Measurements from ENCODE around the gene TTPAL.

Gene TTPAL

DNA sequence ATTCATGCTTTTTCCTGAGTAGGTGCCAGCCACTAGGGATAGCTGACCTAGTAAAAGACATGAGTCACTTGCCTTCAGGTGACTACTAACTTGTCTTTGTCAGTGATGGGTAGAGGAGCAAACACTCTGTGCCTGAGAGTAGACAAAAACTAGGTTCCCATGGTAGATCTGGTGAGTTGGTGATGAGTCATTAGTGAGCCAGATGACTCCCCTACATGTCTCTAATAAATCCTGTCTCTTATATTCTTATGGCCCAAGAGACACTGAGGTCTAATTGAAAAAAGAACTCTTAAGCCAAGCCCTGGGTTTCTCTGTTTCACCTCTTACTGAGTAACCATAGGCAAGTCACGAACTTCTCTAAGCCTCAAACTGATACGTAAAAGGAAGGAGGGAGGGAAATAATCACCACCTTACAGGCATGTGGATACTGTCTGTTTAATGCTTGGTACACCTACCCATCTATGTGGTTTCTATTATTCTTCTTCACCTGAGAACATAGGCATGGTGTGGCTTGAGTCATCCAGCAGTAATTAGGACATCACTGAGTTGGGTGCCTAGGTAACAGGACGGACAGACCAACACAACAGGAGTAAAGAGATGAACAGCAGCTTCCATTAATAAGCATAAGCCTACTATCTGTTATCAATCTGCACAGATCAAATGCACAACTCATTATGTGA is 20.3 kb downstream of the TTPAL start:
- Histone ChIP-seq H3K9ac (ENCODE audit: low read depth in 1 of 2, low read length in 2 of 2) (no peak overlapping the region), H3K9me3 (ENCODE audit: control insufficient read depth in 1 of 2, low read length in 2 of 2) (no peaks in the 10 kb centered on the region), H3K27me3 (ENCODE audit: control insufficient read depth in 1 of 2, insufficient read depth in 2 of 2, low read length in 2 of 2) (no peaks in the 10 kb centered on the region), H3K4me1 (ENCODE audit: control insufficient read depth in 1 of 2, insufficient read depth in 2 of 2, low read length in 2 of 2) (no peaks in the 10 kb centered on the region), H3K36me3 (ENCODE audit: control insufficient read depth in 1 of 2, insufficient read depth in 2 of 2, low read length in 2 of 2) (peaks cover 44 to 81% of the 10 kb centered on the region in 2 donors), H3K4me3 (ENCODE audit: low read depth in 1 of 2, low read length in 2 of 2) (no peak overlapping the region), H3K27ac (ENCODE audit: low read depth, low read length) (no peak overlapping the region)

DNA sequence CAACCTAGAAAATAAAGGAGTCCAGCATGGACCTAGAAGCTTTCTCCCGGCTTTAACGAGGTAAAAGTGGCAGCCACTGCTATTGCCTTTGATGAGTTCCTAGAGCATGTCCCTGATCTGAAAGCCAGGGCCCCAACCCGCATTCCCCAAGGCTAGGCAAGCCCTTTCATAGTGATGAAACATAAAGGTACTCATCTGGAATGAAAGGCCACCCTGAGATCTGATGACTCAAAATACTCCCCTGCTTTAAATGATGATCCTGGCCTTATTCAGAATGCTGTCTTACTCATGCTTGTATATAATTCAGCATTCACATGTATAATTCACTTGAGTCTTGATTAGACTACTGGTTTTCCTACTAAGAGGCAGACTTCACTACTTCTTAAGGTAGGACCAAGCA is 21.3 kb downstream of the TTPAL start:
- no peaks in the 10 kb centered on the region for H3K27me3 ChIP-seq (ENCODE audit: control insufficient read depth in 1 of 2, insufficient read depth in 2 of 2, low read length in 2 of 2)
- no peak overlapping the region for H3K9ac ChIP-seq (ENCODE audit: low read depth in 1 of 2, low read length in 2 of 2)
- H3K4me1 ChIP-seq (ENCODE audit: control insufficient read depth in 1 of 2, insufficient read depth in 2 of 2, low read length in 2 of 2): no peaks in the 10 kb centered on the region
- no peak overlapping the region for H3K4me3 ChIP-seq (ENCODE audit: low read depth in 1 of 2, low read length in 2 of 2)
- H3K36me3 ChIP-seq (ENCODE audit: control insufficient read depth in 1 of 2, insufficient read depth in 2 of 2, low read length in 2 of 2): peaks cover 51 to 82% of the 10 kb centered on the region in 2 donors
- H3K27ac ChIP-seq (ENCODE audit: low read depth, low read length): no peak overlapping the region
- no peaks in the 10 kb centered on the region for H3K9me3 ChIP-seq (ENCODE audit: control insufficient read depth in 1 of 2, low read length in 2 of 2)

DNA sequence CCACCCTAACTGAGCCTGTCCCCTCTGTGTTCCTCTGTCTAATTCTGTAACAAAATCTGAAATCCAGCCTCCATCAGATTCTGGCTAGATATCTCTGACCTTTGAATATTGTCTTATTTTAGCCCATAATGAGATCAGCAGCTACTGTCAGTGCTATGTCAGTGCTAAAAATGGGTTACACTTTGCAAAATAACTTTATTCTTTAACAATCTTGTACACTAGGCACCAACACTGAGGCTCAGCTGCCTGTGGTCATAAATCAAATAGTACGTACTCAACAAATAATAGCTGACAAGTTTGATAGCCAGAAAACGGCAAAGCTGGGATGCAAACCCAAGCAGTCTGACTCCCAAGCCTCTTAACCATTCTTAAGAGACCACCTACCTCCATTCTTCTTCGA is 22.1 kb downstream of the TTPAL start:
- no peaks in the 10 kb centered on the region for H3K4me1 ChIP-seq (ENCODE audit: control insufficient read depth in 1 of 2, insufficient read depth in 2 of 2, low read length in 2 of 2)
- no peaks in the 10 kb centered on the region for H3K9me3 ChIP-seq (ENCODE audit: control insufficient read depth in 1 of 2, low read length in 2 of 2)
- H3K27me3 ChIP-seq (ENCODE audit: control insufficient read depth in 1 of 2, insufficient read depth in 2 of 2, low read length in 2 of 2): no peaks in the 10 kb centered on the region
- H3K27ac ChIP-seq (ENCODE audit: low read depth, low read length): no peak overlapping the region
- no peak overlapping the region for H3K4me3 ChIP-seq (ENCODE audit: low read depth in 1 of 2, low read length in 2 of 2)
- H3K36me3 ChIP-seq (ENCODE audit: control insufficient read depth in 1 of 2, insufficient read depth in 2 of 2, low read length in 2 of 2): peaks cover 57 to 81% of the 10 kb centered on the region in 2 donors
- no peak overlapping the region for H3K9ac ChIP-seq (ENCODE audit: low read depth in 1 of 2, low read length in 2 of 2)

DNA sequence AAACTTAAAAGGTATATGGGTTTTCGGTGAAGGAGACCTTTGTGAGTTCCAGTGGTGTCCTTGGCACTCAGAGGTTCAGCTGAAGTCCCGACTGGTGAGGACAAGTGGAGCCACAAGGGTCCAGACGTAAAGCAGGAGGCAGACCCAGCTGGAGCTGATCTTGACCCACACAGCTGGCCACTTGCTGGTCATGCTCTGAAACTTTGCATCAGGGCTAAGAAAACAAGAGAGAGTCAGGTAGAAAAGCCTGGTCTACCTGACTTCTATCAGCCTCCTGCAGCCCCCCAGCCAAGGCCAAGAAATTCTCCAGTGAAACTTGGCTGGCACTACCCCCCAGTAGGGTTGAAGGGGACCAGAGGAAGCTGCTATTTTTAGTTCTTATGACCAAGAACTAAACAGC is 24.5 kb downstream of the TTPAL start:
- H3K9me3 ChIP-seq (ENCODE audit: control insufficient read depth in 1 of 2, low read length in 2 of 2): no peaks in the 10 kb centered on the region
- no peak overlapping the region for H3K27ac ChIP-seq (ENCODE audit: low read depth, low read length)
- H3K36me3 ChIP-seq (ENCODE audit: control insufficient read depth in 1 of 2, insufficient read depth in 2 of 2, low read length in 2 of 2): peaks cover 59 to 84% of the 10 kb centered on the region in 2 donors

GRCh38 chr20:44501448-44501847 is 25.8 kb downstream of the TTPAL start:
- Histone ChIP-seq H3K4me1 (ENCODE audit: control insufficient read depth in 1 of 2, insufficient read depth in 2 of 2, low read length in 2 of 2) (no peaks in the 10 kb centered on the region), H3K27ac (ENCODE audit: low read depth, low read length) (no peak overlapping the region), H3K36me3 (ENCODE audit: control insufficient read depth in 1 of 2, insufficient read depth in 2 of 2, low read length in 2 of 2) (peaks cover 49 to 80% of the 10 kb centered on the region in 2 donors), H3K9ac (ENCODE audit: low read depth in 1 of 2, low read length in 2 of 2) (no peak overlapping the region), H3K4me3 (ENCODE audit: low read depth in 1 of 2, low read length in 2 of 2) (no peak overlapping the region), H3K9me3 (ENCODE audit: control insufficient read depth in 1 of 2, low read length in 2 of 2) (no peaks in the 10 kb centered on the region), H3K27me3 (ENCODE audit: control insufficient read depth in 1 of 2, insufficient read depth in 2 of 2, low read length in 2 of 2) (no peaks in the 10 kb centered on the region)

More for the DNA sequence above, 24.5 kb downstream of the TTPAL start:
- Histone ChIP-seq H3K27me3 (ENCODE audit: control insufficient read depth in 1 of 2, insufficient read depth in 2 of 2, low read length in 2 of 2) (no peaks in the 10 kb centered on the region), H3K4me1 (ENCODE audit: control insufficient read depth in 1 of 2, insufficient read depth in 2 of 2, low read length in 2 of 2) (no peaks in the 10 kb centered on the region), H3K4me3 (ENCODE audit: low read depth in 1 of 2, low read length in 2 of 2) (no peak overlapping the region), H3K9ac (ENCODE audit: low read depth in 1 of 2, low read length in 2 of 2) (no peak overlapping the region)

DNA sequence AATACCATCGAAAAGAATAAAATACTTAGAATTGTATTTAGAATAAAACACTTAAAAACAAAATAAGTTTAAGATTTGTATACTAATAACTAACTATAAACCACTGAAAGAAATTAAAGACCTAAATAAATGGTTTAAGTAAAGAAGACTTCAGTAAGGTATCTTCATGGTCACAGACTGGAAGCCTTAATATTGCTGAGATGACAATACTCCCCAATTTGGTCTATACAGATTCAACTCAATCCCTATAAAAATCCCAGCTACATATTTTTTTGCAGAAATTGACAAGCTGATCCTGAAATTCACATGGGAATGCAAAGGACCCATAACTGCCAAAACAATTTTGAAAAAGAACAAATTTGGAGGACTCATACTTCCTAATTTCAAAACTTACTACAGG is 27.3 kb downstream of the TTPAL start:
- Histone ChIP-seq H3K9ac (ENCODE audit: low read depth in 1 of 2, low read length in 2 of 2) (no peak overlapping the region), H3K36me3 (ENCODE audit: control insufficient read depth in 1 of 2, insufficient read depth in 2 of 2, low read length in 2 of 2) (peaks cover 51 to 88% of the 10 kb centered on the region in 2 donors), H3K27ac (ENCODE audit: low read depth, low read length) (no peak overlapping the region)

DNA sequence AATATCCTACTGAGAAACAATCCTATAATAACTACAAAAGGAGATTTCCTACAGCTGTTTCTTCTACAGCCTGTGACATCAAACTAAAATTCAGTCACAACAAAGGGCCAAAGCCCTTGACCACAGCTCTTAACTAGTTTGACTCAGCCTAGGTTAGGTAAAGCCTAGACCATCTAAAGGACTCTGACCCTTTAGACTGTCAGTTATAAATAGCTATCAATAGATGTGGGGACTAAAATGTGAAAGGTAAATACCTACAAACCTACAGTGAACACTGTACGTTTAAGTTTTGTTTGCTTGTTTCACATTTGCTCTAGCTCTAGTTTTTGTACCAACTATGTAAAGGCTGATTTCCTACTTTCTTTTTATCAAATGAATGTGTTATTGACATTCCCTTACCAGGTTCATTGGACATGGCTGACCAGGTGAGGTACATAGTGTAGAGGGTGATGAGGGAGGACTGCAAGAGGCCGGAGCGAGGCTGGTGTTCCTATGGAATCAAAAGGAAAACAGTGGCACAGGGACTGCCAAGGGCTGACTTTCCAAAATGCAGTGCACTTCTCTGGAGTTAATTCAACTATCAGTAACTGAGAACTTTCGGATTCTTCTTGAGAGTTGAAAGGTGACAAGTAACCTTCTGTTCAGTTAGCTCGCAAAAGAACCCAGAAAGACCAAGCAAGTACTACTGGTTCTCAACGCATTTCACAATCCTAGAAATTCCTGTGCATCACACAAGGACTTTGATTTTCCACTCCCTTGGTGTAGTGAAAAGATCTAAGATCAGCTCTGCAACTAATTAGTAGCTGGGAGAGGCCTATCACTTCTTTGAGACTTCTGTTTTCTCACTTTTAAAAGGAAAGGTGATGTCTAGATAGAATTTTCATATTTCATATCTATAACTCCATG is 29.0 kb downstream of the TTPAL start:
- Histone ChIP-seq H3K4me1 (ENCODE audit: control insufficient read depth in 1 of 2, insufficient read depth in 2 of 2, low read length in 2 of 2) (no peaks in the 10 kb centered on the region), H3K27me3 (ENCODE audit: control insufficient read depth in 1 of 2, insufficient read depth in 2 of 2, low read length in 2 of 2) (no peaks in the 10 kb centered on the region), H3K36me3 (ENCODE audit: control insufficient read depth in 1 of 2, insufficient read depth in 2 of 2, low read length in 2 of 2) (peaks cover 48 to 92% of the 10 kb centered on the region in 2 donors), H3K4me3 (ENCODE audit: low read depth in 1 of 2, low read length in 2 of 2) (no peak overlapping the region), H3K9me3 (ENCODE audit: control insufficient read depth in 1 of 2, low read length in 2 of 2) (no peaks in the 10 kb centered on the region), H3K27ac (ENCODE audit: low read depth, low read length) (no peak overlapping the region), H3K9ac (ENCODE audit: low read depth in 1 of 2, low read length in 2 of 2) (no peak overlapping the region)

More for the DNA sequence above, 27.3 kb downstream of the TTPAL start:
- Histone ChIP-seq H3K4me3 (ENCODE audit: low read depth in 1 of 2, low read length in 2 of 2) (no peak overlapping the region), H3K9me3 (ENCODE audit: control insufficient read depth in 1 of 2, low read length in 2 of 2) (no peaks in the 10 kb centered on the region), H3K4me1 (ENCODE audit: control insufficient read depth in 1 of 2, insufficient read depth in 2 of 2, low read length in 2 of 2) (no peaks in the 10 kb centered on the region), H3K27me3 (ENCODE audit: control insufficient read depth in 1 of 2, insufficient read depth in 2 of 2, low read length in 2 of 2) (no peaks in the 10 kb centered on the region)

DNA sequence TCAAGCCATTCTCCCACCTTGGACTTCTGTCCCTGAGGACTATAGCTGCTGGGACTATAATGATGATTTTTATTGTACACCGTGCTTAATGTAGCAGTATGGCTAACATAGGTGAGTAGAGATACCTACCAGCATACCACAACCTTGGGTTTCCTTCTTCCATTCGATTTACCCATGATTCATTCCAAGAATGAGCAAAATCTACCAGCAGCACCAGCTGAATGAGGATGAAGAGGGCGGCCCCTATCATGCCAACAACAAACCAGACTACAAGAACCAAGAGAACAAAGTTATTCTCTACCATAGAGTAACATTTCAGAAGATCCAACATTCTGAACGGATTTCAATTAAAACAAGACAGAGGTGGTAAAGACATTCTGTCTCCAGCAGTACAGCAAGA is 34.1 kb downstream of the TTPAL start:
- H3K9ac ChIP-seq (ENCODE audit: low read depth in 1 of 2, low read length in 2 of 2): no peak overlapping the region
- no peaks in the 10 kb centered on the region for H3K4me1 ChIP-seq (ENCODE audit: control insufficient read depth in 1 of 2, insufficient read depth in 2 of 2, low read length in 2 of 2)
- no peaks in the 10 kb centered on the region for H3K9me3 ChIP-seq (ENCODE audit: control insufficient read depth in 1 of 2, low read length in 2 of 2)
- H3K36me3 ChIP-seq (ENCODE audit: control insufficient read depth in 1 of 2, insufficient read depth in 2 of 2, low read length in 2 of 2): peaks cover 30 to 70% of the 10 kb centered on the region in 2 donors
- H3K4me3 ChIP-seq (ENCODE audit: low read depth in 1 of 2, low read length in 2 of 2): no peak overlapping the region
- no peaks in the 10 kb centered on the region for H3K27me3 ChIP-seq (ENCODE audit: control insufficient read depth in 1 of 2, insufficient read depth in 2 of 2, low read length in 2 of 2)
- no peak overlapping the region for H3K27ac ChIP-seq (ENCODE audit: low read depth, low read length)

GRCh38 chr20:44513871-44514270 is 38.2 kb downstream of the TTPAL start:
- Histone ChIP-seq H3K4me3 (ENCODE audit: low read depth in 1 of 2, low read length in 2 of 2) (no peak overlapping the region), H3K27me3 (ENCODE audit: control insufficient read depth in 1 of 2, insufficient read depth in 2 of 2, low read length in 2 of 2) (no peaks in the 10 kb centered on the region), H3K4me1 (ENCODE audit: control insufficient read depth in 1 of 2, insufficient read depth in 2 of 2, low read length in 2 of 2) (peaks cover 0 to 12% of the 10 kb centered on the region in 2 donors), H3K9me3 (ENCODE audit: control insufficient read depth in 1 of 2, low read length in 2 of 2) (no peaks in the 10 kb centered on the region), H3K27ac (ENCODE audit: low read depth, low read length) (no peak overlapping the region), H3K9ac (ENCODE audit: low read depth in 1 of 2, low read length in 2 of 2) (no peak overlapping the region), H3K36me3 (ENCODE audit: control insufficient read depth in 1 of 2, insufficient read depth in 2 of 2, low read length in 2 of 2) (peaks cover 24 to 39% of the 10 kb centered on the region in 2 donors)

DNA sequence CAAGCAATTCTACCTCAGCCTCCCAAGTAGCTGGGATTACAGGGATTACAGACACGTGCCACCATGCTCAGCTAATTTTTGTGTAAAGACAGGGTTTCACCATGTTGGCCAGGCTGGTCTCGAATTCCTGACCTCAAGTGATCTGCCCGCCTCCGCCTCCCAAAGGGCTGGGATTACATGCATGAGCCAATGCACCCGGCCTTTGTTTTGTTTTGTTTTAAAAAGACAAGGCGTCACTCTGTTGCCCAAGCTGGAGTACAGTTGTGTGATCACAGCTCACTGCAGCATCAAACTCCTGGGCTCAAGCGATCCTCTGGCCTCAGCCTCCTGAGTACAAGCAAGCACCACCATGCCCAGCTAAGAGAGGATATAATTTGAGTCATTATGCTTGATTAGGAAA is 40.8 kb downstream of the TTPAL start:
- peaks cover 13 to 16% of the 10 kb centered on the region in 2 donors for H3K36me3 ChIP-seq (ENCODE audit: control insufficient read depth in 1 of 2, insufficient read depth in 2 of 2, low read length in 2 of 2)
- H3K4me1 ChIP-seq (ENCODE audit: control insufficient read depth in 1 of 2, insufficient read depth in 2 of 2, low read length in 2 of 2): peaks cover 22 to 33% of the 10 kb centered on the region in 2 donors
- no peaks in the 10 kb centered on the region for H3K27me3 ChIP-seq (ENCODE audit: control insufficient read depth in 1 of 2, insufficient read depth in 2 of 2, low read length in 2 of 2)
- no peak overlapping the region for H3K9ac ChIP-seq (ENCODE audit: low read depth in 1 of 2, low read length in 2 of 2)
- no peaks in the 10 kb centered on the region for H3K9me3 ChIP-seq (ENCODE audit: control insufficient read depth in 1 of 2, low read length in 2 of 2)
- H3K27ac ChIP-seq (ENCODE audit: low read depth, low read length): no peak overlapping the region
- no peak overlapping the region for H3K4me3 ChIP-seq (ENCODE audit: low read depth in 1 of 2, low read length in 2 of 2)

All from duodenal mucosa (tissue), 2 donors.